ENCODE data around the gene SMIM10.
A peak's percentile ranks its signal among the peaks of the same experiment; 100 is the strongest.

SMIM10 gene

DNA sequence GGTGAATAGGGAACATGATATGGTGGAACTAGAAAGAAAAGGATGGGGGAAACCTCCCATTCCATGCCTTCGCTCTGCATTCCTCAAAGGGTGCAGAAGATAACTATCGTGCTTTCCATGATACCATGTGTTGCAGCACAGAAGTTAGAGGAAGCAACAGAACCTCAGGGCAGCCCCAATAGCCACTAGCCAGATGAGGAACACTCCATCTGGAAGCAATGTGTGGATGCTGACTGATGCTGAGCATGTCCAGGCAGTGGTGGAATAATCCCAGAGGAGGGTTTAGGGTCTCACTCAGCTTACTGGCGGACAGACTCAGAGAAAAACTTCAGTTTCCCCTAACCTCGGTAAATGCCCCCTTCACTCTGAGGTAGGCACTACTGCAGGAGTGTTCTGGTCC lies 7.5 kb downstream of the SMIM10 start:
- TF ChIP-seq TEAD4 (IDR thresholded peaks at IDR 0.05) = no peak
- TF ChIP-seq RAD21 (IDR thresholded peaks at IDR 0.05; ENCODE audit: low read depth) = no peak
- no peak for TF ChIP-seq FOXM1 (IDR thresholded peaks at IDR 0.05; ENCODE audit: borderline replicate concordance, low read depth)
- TF ChIP-seq EP300 (IDR thresholded peaks at IDR 0.05; ENCODE audit: borderline replicate concordance) = no peak
- no peak for TF ChIP-seq EGR1 (IDR thresholded peaks at IDR 0.05)
- no peak for TF ChIP-seq CEBPB (IDR thresholded peaks at IDR 0.05)
- TF ChIP-seq, protein P1, sequence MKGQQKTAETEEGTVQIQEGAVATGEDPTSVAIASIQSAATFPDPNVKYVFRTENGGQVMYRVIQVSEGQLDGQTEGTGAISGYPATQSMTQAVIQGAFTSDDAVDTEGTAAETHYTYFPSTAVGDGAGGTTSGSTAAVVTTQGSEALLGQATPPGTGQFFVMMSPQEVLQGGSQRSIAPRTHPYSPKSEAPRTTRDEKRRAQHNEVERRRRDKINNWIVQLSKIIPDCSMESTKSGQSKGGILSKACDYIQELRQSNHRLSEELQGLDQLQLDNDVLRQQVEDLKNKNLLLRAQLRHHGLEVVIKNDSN (IDR thresholded peaks at IDR 0.05) = no peak
- TF ChIP-seq, protein P2, sequence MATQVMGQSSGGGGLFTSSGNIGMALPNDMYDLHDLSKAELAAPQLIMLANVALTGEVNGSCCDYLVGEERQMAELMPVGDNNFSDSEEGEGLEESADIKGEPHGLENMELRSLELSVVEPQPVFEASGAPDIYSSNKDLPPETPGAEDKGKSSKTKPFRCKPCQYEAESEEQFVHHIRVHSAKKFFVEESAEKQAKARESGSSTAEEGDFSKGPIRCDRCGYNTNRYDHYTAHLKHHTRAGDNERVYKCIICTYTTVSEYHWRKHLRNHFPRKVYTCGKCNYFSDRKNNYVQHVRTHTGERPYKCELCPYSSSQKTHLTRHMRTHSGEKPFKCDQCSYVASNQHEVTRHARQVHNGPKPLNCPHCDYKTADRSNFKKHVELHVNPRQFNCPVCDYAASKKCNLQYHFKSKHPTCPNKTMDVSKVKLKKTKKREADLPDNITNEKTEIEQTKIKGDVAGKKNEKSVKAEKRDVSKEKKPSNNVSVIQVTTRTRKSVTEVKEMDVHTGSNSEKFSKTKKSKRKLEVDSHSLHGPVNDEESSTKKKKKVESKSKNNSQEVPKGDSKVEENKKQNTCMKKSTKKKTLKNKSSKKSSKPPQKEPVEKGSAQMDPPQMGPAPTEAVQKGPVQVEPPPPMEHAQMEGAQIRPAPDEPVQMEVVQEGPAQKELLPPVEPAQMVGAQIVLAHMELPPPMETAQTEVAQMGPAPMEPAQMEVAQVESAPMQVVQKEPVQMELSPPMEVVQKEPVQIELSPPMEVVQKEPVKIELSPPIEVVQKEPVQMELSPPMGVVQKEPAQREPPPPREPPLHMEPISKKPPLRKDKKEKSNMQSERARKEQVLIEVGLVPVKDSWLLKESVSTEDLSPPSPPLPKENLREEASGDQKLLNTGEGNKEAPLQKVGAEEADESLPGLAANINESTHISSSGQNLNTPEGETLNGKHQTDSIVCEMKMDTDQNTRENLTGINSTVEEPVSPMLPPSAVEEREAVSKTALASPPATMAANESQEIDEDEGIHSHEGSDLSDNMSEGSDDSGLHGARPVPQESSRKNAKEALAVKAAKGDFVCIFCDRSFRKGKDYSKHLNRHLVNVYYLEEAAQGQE (IDR thresholded peaks at IDR 0.05; ENCODE audit: low read depth) = no peak
- no peak for TF ChIP-seq TCF12 (IDR thresholded peaks at IDR 0.05; ENCODE audit: low read depth)
- TF ChIP-seq TAF1 (IDR thresholded peaks at IDR 0.05; ENCODE audit: low read depth) = no peak
- TF ChIP-seq, protein P3, sequence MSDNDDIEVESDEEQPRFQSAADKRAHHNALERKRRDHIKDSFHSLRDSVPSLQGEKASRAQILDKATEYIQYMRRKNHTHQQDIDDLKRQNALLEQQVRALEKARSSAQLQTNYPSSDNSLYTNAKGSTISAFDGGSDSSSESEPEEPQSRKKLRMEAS (IDR thresholded peaks at IDR 0.05) = no peak
- TF ChIP-seq NFIC (IDR thresholded peaks at IDR 0.05) = no peak
- TF ChIP-seq ZBTB7A (IDR thresholded peaks at IDR 0.05; ENCODE audit: low read depth) = no peak

DNA sequence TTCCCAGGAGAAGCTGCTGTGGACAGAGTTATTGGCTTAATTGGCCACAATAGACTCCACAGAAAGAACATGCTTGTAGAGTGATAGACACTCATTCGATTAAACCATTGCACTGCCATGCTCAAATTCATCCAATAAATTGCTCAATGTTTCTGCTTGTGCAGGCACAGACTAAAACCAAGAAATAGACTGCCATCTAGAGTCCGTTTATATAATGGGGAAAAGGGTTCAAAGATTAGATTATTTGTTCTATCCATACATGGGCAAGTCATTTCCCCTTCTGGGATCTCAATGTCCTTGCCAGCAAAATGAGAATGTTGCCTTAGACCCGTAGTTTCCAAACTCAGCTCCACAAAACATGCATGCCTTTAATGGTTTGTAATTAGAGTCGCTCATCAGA lies 8.7 kb downstream of the SMIM10 start:
- TF ChIP-seq RAD21 (IDR thresholded peaks at IDR 0.05; ENCODE audit: low read depth) (peak; percentile 68), CEBPB (IDR thresholded peaks at IDR 0.05) (peak; percentile 54; the same call in 1 of the 2 replicates), TCF12 (IDR thresholded peaks at IDR 0.05; ENCODE audit: low read depth) (no peak)

DNA sequence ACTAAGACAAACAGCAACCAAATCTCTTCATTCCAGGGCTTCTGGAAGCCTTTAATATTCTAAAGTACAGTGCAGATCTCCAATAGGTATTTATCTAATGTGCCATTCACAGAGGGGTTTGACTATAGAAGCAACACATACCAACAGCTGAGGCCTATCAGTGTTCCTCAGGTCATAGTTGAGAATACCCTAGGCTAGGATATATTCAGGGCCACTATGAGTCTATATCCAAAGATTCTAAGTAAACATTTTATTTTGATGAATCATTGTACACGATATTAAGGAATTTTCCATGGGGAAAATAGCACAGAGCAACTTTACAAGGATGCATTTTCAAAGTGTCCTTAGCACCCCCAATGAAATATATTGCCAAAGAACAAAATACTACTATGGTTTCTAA lies 9.7 kb downstream of the SMIM10 start:
- TF ChIP-seq, protein P2 (IDR thresholded peaks at IDR 0.05; ENCODE audit: low read depth) = no peak
- TF ChIP-seq TAF1 (IDR thresholded peaks at IDR 0.05; ENCODE audit: low read depth) = no peak
- no peak for TF ChIP-seq TCF12 (IDR thresholded peaks at IDR 0.05; ENCODE audit: low read depth)
- TF ChIP-seq CEBPB (IDR thresholded peaks at IDR 0.05) = no peak
- TF ChIP-seq FOXM1 (IDR thresholded peaks at IDR 0.05; ENCODE audit: borderline replicate concordance, low read depth) = no peak
- no peak for TF ChIP-seq YY1 (IDR thresholded peaks at IDR 0.05; ENCODE audit: low read depth)
- TF ChIP-seq, protein P3 (IDR thresholded peaks at IDR 0.05) = no peak
- no peak for TF ChIP-seq CREB1 (IDR thresholded peaks at IDR 0.05; ENCODE audit: low read depth)
- TF ChIP-seq RAD21 (IDR thresholded peaks at IDR 0.05; ENCODE audit: low read depth) = no peak
- TF ChIP-seq TEAD4 (IDR thresholded peaks at IDR 0.05) = no peak

DNA sequence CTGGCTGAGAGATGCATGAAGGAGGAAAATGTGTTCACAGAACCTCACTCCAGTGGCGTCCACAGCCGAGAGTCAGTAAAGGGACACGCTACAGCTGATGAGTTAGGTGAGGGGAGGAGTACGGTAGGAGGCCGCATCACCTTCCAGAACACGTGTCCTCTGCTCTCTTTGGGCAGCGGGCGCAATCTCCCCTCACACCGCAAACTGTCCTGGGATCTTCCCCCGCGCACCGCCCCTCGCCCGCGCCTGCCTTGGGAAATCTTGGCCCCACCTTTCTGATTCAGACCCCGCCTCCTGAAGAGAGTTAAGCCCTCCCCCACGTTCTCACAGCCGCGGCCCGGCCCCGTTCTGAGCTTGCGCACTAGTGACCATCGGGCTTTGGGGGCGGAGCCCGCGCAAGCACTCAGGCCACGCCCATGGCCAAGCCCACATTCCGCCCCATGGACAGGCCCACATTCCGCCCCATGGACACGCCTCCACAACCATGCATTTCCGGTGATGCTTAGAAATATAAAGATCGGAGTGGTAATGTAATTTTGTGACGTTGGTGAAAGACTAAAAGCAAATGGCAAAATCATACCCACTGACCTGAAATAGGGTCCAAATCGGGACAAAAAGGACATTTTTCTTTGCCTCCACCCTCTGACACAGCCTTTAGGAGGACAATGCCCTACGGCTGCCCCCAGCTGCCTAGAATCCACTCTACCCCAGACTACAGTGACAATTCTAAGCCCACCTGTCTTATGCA lies 13.3 kb downstream of the SMIM10 start:
- TF ChIP-seq, protein P2 (IDR thresholded peaks at IDR 0.05; ENCODE audit: low read depth) = no peak
- TF ChIP-seq TEAD4 (IDR thresholded peaks at IDR 0.05) = peak; percentile 63
- TF ChIP-seq TCF12 (IDR thresholded peaks at IDR 0.05; ENCODE audit: low read depth) = no peak
- no peak for TF ChIP-seq CEBPB (IDR thresholded peaks at IDR 0.05)
- TF ChIP-seq NFIC (IDR thresholded peaks at IDR 0.05) = no peak

DNA sequence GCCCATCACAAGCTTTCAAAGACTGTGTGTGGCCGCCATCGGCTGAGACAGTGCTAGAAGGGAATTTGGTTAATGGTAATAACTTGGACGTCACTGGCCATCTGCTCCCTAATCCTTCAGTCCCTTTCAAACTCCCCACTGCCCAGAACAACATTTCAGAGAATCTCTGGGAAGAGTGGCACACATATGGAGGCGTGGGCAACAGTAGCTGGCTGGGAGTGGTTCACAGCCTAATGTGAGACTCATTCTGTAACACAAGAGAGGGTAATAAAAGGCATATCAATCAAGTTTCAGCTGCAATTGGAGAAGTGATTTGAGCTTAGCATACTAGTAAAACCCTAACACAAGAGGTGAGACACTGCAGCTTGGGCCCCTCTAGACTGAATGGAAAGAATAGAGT lies 15.4 kb downstream of the SMIM10 start:
- TF ChIP-seq, protein P3 (IDR thresholded peaks at IDR 0.05) = no peak
- TF ChIP-seq RAD21 (IDR thresholded peaks at IDR 0.05; ENCODE audit: low read depth) (no peak), FOXM1 (IDR thresholded peaks at IDR 0.05; ENCODE audit: borderline replicate concordance, low read depth) (no peak), CEBPB (IDR thresholded peaks at IDR 0.05) (no peak), TAF1 (IDR thresholded peaks at IDR 0.05; ENCODE audit: low read depth) (no peak), TCF12 (IDR thresholded peaks at IDR 0.05; ENCODE audit: low read depth) (no peak), YY1 (IDR thresholded peaks at IDR 0.05; ENCODE audit: low read depth) (no peak), ZBTB7A (IDR thresholded peaks at IDR 0.05; ENCODE audit: low read depth) (no peak), CREB1 (IDR thresholded peaks at IDR 0.05; ENCODE audit: low read depth) (no peak), EGR1 (IDR thresholded peaks at IDR 0.05) (no peak), NFIC (IDR thresholded peaks at IDR 0.05) (no peak), TEAD4 (IDR thresholded peaks at IDR 0.05) (no peak), EP300 (IDR thresholded peaks at IDR 0.05; ENCODE audit: borderline replicate concordance) (no peak)
- TF ChIP-seq, protein P2 (IDR thresholded peaks at IDR 0.05; ENCODE audit: low read depth) = no peak
- TF ChIP-seq, protein P1 (IDR thresholded peaks at IDR 0.05) = no peak
